Stimulated activated naive B cell treated with anti-CD40 and anti-IgM and Interleukin-4, amounts not matched to agents 10 μg/mL and 1 μg/mL and 100 μg/mL, for 72 hours (primary cell): ENCODE results near the gene LEPR.
A peak's percentile ranks its signal among the peaks of the same experiment; 100 is the strongest.
"Not testable (repeated sequence)": the region's sequence is repeated elsewhere in the genome, so short reads cannot be mapped to it uniquely, and the experiment has no call there.

Source experiments
- ATAC-seq, 2 donors: fragments of 150-1000 bp; cut with Tn5 transposase; replicated peaks; 2 replicates each; pipeline ENCODE4 v1.10.0; 2021; ENCODE audit warnings: moderate library complexity in 1 of 2
- DNase-seq: peaks from one replicate; pipeline ENCODE4 v3.0.0; 2021
- H3K27ac Mint-ChIP-seq: one replicate; pipeline ENCODE4 v1.8.0; 2022; ENCODE audit warnings: mild to moderate bottlenecking, mixed read lengths
- H3K27me3 Mint-ChIP-seq, 2 donors: one replicate each; pipeline ENCODE4 v1.8.0; 2022; ENCODE audit warnings: mixed read lengths in 2 of 2
- H3K36me3 Mint-ChIP-seq, 2 donors: one replicate each; pipeline ENCODE4 v1.8.0; 2022; ENCODE audit warnings: mixed read lengths in 2 of 2, mild to moderate bottlenecking in 1 of 2
- H3K4me1 Mint-ChIP-seq, 2 donors: one replicate each; pipeline ENCODE4 v1.8.0; 2022; ENCODE audit warnings: mixed read lengths in 2 of 2, mild to moderate bottlenecking in 1 of 2
- H3K4me3 Mint-ChIP-seq, 2 donors: one replicate each; pipeline ENCODE4 v1.8.0; 2022; ENCODE audit warnings: mild to moderate bottlenecking in 2 of 2, mixed read lengths in 2 of 2, moderate library complexity in 1 of 2
- H3K9me3 Mint-ChIP-seq, 2 donors: one replicate each; pipeline ENCODE4 v1.8.0; 2022; ENCODE audit warnings: mixed read lengths in 2 of 2, mild to moderate bottlenecking in 1 of 2

LEPR gene, protein sequence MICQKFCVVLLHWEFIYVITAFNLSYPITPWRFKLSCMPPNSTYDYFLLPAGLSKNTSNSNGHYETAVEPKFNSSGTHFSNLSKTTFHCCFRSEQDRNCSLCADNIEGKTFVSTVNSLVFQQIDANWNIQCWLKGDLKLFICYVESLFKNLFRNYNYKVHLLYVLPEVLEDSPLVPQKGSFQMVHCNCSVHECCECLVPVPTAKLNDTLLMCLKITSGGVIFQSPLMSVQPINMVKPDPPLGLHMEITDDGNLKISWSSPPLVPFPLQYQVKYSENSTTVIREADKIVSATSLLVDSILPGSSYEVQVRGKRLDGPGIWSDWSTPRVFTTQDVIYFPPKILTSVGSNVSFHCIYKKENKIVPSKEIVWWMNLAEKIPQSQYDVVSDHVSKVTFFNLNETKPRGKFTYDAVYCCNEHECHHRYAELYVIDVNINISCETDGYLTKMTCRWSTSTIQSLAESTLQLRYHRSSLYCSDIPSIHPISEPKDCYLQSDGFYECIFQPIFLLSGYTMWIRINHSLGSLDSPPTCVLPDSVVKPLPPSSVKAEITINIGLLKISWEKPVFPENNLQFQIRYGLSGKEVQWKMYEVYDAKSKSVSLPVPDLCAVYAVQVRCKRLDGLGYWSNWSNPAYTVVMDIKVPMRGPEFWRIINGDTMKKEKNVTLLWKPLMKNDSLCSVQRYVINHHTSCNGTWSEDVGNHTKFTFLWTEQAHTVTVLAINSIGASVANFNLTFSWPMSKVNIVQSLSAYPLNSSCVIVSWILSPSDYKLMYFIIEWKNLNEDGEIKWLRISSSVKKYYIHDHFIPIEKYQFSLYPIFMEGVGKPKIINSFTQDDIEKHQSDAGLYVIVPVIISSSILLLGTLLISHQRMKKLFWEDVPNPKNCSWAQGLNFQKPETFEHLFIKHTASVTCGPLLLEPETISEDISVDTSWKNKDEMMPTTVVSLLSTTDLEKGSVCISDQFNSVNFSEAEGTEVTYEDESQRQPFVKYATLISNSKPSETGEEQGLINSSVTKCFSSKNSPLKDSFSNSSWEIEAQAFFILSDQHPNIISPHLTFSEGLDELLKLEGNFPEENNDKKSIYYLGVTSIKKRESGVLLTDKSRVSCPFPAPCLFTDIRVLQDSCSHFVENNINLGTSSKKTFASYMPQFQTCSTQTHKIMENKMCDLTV

DNA sequence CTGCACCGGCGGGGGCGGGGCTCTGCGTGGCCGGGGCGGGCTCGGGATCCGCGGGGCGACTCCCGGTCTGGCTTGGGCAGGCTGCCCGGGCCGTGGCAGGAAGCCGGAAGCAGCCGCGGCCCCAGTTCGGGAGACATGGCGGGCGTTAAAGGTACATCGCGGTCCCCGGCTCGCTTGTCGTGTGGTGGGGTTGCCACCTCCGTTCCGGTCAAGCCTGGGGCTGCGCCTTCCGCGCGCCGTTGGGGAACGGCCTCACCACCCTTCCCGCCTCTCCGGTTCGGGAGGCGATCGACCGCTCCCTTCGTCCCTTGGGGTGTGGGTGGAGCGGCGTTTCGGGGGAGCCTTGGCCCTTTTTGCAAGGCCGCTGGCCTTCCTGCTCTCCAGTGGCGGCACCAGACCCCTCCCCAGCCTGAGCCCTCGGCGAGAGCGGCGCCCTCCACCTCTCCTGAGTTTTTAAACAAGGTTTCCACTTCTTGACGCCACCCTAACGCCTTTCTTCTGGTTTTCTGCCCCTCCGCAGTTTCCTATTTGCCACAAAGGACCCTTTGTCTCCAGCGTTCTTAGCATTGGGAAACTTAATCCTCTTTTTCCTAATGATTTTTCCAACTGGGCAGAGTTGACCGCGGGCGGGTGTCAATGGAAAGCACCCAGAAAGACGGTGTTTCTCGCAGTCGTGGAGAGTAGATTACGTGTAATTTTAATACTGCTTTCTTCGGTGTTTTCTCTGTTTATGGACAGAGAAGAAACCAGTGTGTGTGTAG lies at the start of gene LEPR, which contains the start of gene LEPROT:
Gene LEPR, plus strand, starts transcription at position 79 of the 761 bp plus-strand sequence. CDS start 144,898 bp downstream, outside the sequence.
Gene LEPROT, plus strand, starts transcription at position 79 of the 761 bp plus-strand sequence. Its CDS starts 57 bp downstream, at position 136.
- ATAC-seq, result peak; percentile 4 to 67
- no peak within 1 kb of the TSS for H3K4me3 Mint-ChIP-seq

DNA sequence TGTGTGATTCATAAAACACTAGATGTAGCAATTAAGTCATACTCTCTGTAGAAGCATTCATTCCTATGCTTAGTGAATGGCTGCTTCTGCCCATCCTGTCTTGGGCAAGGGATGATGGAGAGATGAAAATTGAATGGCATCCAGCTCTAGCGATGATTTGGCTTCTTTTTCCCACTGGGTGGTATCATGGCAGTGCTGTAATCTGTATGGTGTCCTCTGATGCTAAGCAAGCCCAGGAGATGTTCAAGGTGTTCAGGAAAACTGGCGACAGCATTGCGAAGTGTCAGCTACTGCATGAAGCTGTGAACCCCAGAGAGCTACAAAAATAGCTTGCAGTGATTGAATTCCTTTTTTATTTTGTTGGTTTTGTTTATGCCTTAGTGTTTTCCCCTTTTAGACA lies 48.9 kb upstream of the LEPR start:
- H3K9me3 Mint-ChIP-seq, result peaks cover 0 to 2% of the 10 kb centered on the region in 2 donors
- DNase-seq (no peak), ATAC-seq (no peak)
- H3K27ac Mint-ChIP-seq, result no peak overlapping the region
- no peaks in the 10 kb centered on the region for H3K36me3 Mint-ChIP-seq
- no peak overlapping the region for H3K4me3 Mint-ChIP-seq
- H3K4me1 Mint-ChIP-seq, result no peaks in the 10 kb centered on the region
- peaks cover 4 to 6% of the 10 kb centered on the region in 2 donors for H3K27me3 Mint-ChIP-seq

More for the DNA sequence above, at the start of gene LEPR, which contains the start of gene LEPROT:
- DNase-seq, result no peak
- H3K27ac Mint-ChIP-seq, result peak within 1 kb of the TSS; percentile 93
- H3K27me3 Mint-ChIP-seq, result no peaks in the 10 kb centered on the region
- peaks cover 10% of the 10 kb centered on the region in 2 donors for H3K4me1 Mint-ChIP-seq
- H3K9me3 Mint-ChIP-seq, result no peaks in the 10 kb centered on the region
- peaks cover 7 to 8% of the 10 kb centered on the region in 2 donors for H3K36me3 Mint-ChIP-seq

DNA sequence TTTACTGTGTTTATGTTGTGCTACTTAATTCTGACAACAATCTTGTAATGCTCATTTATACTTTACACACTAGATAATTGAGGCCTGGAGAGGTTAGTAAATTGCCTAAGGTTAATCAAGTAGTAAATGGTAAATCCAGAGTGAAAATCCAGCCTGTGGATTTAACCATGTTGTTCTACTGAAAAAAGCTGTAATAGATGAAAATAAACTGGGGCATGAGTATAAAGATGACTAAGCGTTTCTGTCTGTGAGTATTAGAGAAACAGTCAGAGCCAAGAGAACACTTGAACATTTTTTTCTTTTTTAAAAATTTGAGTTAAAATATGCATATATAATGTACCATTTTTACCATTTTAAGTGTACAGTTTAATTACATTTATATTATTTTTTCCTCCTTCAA lies 47.9 kb upstream of the LEPR start:
- ATAC-seq (no peak), DNase-seq (no peak)
- Mint-ChIP-seq H3K9me3 (peaks cover 0 to 2% of the 10 kb centered on the region in 2 donors), H3K27me3 (peaks cover 4 to 6% of the 10 kb centered on the region in 2 donors), H3K27ac (no peak overlapping the region), H3K36me3 (no peaks in the 10 kb centered on the region), H3K4me1 (no peaks in the 10 kb centered on the region), H3K4me3 (no peak overlapping the region)

DNA sequence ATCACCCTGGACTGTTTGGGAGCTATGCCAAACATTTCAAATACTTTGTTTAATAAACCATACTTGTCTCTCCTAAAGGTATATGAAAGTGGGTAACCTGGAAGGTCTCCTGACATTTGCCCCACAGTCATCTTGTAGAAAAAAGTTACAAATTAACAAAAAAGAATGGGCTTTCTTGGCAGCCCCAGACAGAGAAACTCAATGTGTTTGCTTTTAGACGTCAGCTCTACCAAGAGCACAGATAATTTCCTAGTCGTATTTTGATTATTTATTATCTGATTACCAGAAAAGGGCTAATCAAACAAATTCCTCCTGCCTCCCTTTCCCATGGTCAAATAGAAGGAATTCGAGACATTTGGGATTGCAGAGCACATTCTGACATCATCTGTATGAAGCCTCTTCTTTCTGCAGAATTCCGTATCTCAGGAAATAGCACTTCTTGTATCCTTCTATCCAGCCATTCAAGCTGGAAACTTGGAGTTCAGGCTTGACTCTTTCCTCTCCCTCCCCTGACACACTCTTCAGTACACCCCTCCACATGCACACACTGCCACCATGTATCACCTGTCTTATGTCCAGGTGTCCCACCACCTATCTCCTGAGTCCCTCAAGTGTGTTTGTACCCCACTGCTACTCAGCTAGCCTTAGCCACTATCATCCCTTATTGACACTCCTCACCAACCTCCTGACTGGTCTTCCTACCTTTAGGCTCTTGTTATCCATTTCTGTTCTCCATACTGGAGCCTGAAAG lies 42.8 kb upstream of the LEPR start:
- Mint-ChIP-seq H3K9me3 (peaks cover 0 to 2% of the 10 kb centered on the region in 2 donors), H3K36me3 (peaks cover 0 to 2% of the 10 kb centered on the region in 2 donors), H3K27ac (no peak overlapping the region), H3K4me1 (no peaks in the 10 kb centered on the region), H3K27me3 (peaks cover 12 to 14% of the 10 kb centered on the region in 2 donors), H3K4me3 (no peak overlapping the region)
- no peak for DNase-seq
- ATAC-seq, result no peak

DNA sequence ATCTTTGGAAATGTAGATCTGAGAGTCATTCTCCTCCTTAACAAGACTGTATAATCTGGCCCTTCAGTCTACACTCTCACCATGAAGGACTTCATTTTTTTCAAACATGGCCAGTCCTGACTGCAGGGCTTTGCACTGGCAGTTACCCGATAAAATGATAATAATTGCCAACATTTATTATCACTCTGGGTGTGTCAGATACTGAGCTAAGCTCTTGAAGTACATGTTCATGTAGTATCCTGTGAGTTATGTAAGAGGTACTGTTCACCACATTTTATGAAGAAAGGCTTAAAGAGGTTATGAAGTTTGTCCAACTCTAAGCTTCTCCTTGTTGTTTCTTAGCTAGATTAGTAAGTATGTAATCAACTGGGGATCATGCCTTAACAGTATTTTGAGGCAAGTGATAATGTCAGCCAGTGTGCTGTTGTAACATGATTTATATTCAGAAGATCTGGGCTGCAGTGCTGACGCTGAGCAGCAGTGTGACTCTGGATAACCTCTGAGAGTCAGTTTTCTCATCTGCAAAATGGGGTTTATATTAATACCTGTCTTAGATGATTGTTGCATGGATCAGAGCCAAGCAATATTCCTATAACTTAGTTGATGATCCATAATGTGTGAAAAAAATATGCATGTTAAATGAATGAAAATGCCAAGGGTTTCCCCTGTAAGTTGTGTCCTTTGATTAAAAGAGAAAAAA lies 42.1 kb upstream of the LEPR start:
- H3K4me3 Mint-ChIP-seq, result no peak overlapping the region
- H3K36me3 Mint-ChIP-seq, result peaks cover 0 to 2% of the 10 kb centered on the region in 2 donors
- H3K4me1 Mint-ChIP-seq, result no peaks in the 10 kb centered on the region
- peaks cover 12 to 14% of the 10 kb centered on the region in 2 donors for H3K27me3 Mint-ChIP-seq
- DNase-seq (no peak), ATAC-seq (no peak)
- H3K9me3 Mint-ChIP-seq, result peaks cover 0 to 2% of the 10 kb centered on the region in 2 donors
- H3K27ac Mint-ChIP-seq, result no peak overlapping the region

DNA sequence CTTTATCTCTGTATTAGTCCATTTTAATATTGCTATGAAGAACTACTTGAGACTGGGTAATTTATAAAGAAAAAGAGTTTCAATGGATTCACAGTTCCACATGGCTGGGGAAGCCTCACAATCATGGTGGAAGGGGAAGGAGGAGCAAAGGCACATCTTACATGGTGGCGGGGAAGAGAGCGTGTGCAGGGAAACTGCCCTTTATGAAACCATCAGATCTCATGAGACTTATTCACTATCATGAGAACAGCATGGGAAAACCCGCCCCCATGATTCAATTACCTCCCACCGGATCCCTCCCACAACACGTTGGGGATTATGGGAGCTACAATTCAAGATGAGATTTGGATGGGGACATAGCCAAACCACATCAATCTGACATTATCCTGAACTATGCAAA lies 36.0 kb upstream of the LEPR start:
- H3K27ac Mint-ChIP-seq, ATAC-seq, H3K9me3 Mint-ChIP-seq, H3K4me3 Mint-ChIP-seq, DNase-seq, H3K4me1 Mint-ChIP-seq, H3K27me3 Mint-ChIP-seq, H3K36me3 Mint-ChIP-seq: not testable (repeated sequence)

DNA sequence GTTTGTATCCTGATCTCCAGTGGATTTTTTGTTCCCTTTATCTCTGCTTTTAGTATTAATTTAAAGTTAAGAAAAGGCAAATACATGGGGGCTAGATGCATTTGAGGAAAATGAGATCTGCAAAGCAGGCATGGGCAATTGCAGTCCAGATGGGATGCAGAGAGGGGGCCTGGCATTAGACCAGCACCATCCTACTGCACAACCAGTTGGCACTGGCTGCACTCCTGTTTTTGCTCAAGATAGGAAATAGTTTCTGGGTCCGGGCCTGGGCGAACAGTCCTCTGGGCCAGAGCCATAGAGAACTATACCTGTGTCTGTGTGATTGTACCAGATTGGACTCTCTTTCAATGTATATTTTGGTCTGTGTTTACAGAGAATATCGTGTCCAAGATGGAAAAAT lies 34.0 kb upstream of the LEPR start:
- Mint-ChIP-seq H3K4me1 (no peaks in the 10 kb centered on the region), H3K27ac (no peak overlapping the region), H3K36me3 (no peaks in the 10 kb centered on the region)

DNA sequence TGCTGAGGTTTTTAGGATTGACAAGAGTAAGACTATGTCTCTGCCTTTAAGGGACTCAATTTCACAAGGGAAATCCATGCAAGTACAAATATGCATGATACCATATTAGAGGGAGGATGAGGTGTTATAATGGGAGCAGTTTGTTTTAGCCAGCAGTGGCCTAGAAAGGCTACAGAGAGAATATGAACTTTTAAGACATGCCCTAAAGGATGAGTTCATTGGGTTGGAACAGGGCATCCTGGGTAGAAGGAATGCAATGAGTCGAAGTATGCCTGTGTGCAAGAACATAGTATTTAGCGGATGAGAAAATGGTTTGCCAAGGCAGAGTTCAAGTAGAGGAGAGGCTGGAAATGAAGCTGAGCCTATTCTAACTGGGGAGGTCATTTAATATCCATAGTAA lies 32.6 kb upstream of the LEPR start:
- DNase-seq (no peak), ATAC-seq (no peak)
- Mint-ChIP-seq H3K27me3 (peaks cover 0 to 4% of the 10 kb centered on the region in 2 donors), H3K4me3 (no peak overlapping the region), H3K36me3 (no peaks in the 10 kb centered on the region), H3K4me1 (no peaks in the 10 kb centered on the region), H3K27ac (no peak overlapping the region), H3K9me3 (peaks cover 0 to 2% of the 10 kb centered on the region in 2 donors)

More for the DNA sequence above, 34.0 kb upstream of the LEPR start:
- Mint-ChIP-seq H3K27me3 (peaks cover 0 to 4% of the 10 kb centered on the region in 2 donors), H3K4me3 (no peak overlapping the region), H3K9me3 (peaks cover 0 to 2% of the 10 kb centered on the region in 2 donors)
- no peak for ATAC-seq
- DNase-seq, result no peak

DNA sequence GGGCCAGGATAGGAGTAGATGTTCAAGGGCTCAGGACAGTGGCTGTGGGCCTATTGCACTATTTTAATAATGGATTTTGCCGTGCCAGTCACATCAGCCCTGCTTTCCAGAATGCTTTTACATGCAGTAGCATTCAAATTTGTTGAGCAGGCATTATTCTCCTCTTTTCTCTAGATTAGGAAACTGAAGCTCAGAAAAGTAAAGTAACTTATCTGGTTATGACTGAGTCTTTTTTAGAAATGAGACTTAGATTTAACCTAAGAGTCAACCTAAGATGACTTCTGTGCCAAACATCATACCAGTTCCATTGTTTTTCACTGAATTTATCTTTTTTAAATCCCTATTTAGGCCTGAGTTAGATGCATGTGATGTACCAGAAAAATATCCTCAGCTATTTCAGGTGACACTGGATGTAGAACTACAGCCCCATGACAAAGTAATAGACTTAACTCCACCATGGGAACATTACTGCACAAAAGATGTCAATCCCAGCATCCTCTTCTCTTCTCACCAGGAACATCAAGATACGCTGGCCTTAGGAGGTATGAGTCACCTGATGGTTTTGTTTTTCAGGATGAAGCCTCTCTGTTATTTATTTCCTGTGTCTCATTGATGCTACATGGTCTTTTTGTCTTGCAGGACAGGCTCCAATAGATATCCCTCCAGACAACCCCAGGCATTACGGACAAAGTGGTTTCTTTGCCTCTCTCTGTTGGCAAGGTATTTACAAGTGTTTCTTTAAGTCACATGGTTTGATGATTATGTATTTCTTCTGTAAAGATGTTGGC lies 31.4 kb upstream of the LEPR start:
- H3K36me3 Mint-ChIP-seq, result no peaks in the 10 kb centered on the region
- H3K9me3 Mint-ChIP-seq, result peaks cover 0 to 2% of the 10 kb centered on the region in 2 donors
- DNase-seq (no peak), ATAC-seq (no peak)
- H3K4me1 Mint-ChIP-seq, result no peaks in the 10 kb centered on the region
- no peak overlapping the region for H3K4me3 Mint-ChIP-seq
- H3K27me3 Mint-ChIP-seq, result peaks cover 0 to 4% of the 10 kb centered on the region in 2 donors
- no peak overlapping the region for H3K27ac Mint-ChIP-seq

DNA sequence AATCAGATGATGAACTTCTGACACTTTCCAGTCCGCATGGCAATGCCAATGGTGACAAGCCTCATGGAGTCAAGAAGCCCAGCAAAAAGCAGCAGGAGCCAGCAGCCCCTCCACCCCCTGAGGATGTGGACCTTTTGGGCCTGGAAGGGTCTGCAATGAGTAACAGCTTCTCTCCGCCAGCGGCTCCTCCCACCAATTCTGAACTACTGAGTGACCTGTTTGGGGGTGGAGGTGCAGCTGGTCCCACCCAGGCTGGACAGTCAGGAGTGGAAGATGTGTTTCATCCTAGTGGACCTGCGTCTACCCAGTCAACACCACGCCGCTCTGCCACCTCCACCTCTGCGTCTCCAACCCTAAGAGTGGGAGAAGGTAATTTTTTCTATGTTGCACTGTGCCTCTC lies 28.0 kb upstream of the LEPR start:
- Mint-ChIP-seq H3K27ac (no peak overlapping the region), H3K36me3 (no peaks in the 10 kb centered on the region), H3K4me3 (no peak overlapping the region), H3K9me3 (no peaks in the 10 kb centered on the region), H3K27me3 (no peaks in the 10 kb centered on the region), H3K4me1 (peaks cover 0 to 3% of the 10 kb centered on the region in 2 donors)
- ATAC-seq (no peak), DNase-seq (no peak)

DNA sequence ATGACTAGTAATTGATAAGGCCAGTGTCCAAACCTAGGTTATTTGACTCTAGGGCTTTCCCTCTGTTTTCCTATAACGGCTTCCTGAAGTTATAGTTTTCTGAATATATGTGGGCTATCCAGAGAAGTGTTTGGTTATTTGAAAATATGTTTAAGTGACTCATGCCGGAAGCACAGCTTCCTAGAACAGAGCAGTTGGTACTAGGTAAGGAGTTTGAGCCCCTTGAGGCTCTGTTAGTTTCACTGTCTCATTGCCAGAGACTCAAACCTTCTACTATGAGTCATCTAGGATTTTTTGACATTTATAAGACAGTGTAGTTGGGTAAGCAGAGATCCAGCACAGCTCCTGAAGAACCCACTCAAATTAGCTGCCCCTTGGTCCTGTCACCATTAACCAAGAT lies 27.1 kb upstream of the LEPR start:
- peaks cover 0 to 3% of the 10 kb centered on the region in 2 donors for H3K4me1 Mint-ChIP-seq
- no peaks in the 10 kb centered on the region for H3K27me3 Mint-ChIP-seq
- DNase-seq (peak; percentile 1), ATAC-seq (peak; percentile 72 to 98)
- no peak overlapping the region for H3K4me3 Mint-ChIP-seq
- H3K27ac Mint-ChIP-seq, result no peak overlapping the region
- no peaks in the 10 kb centered on the region for H3K9me3 Mint-ChIP-seq
- no peaks in the 10 kb centered on the region for H3K36me3 Mint-ChIP-seq

DNA sequence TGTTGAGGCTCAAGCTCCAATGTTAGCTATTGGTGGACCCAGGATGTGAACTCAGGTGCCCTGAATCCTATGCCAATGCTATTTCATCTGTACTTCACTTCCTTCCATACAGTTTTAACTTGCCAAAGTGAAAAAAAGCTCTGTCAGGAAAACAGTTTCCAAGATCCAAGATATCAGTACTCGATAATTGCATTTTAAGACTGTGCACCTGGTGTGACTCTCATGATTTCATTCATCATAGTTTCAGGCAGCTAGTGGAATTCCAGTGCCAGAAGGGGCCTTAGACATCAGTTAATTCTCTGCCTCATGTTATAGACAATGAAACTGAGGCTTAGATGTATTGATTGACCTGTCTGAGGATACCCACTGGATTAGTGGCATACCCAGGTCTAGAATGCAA lies 26.5 kb upstream of the LEPR start:
- DNase-seq (no peak), ATAC-seq (no peak)
- H3K36me3 Mint-ChIP-seq, result no peaks in the 10 kb centered on the region
- no peak overlapping the region for H3K4me3 Mint-ChIP-seq
- H3K27ac Mint-ChIP-seq, result no peak overlapping the region
- no peaks in the 10 kb centered on the region for H3K27me3 Mint-ChIP-seq
- H3K4me1 Mint-ChIP-seq, result peaks cover 0 to 3% of the 10 kb centered on the region in 2 donors
- no peaks in the 10 kb centered on the region for H3K9me3 Mint-ChIP-seq
